Colonic mucosa (tissue), 4 donors: ENCODE data around the gene KRT17. TPM values are rescaled to one million over a fixed set of nuclear protein-coding genes. Genes with fewer than 3 reads are reported as not detected.
A peak's percentile ranks its signal among the peaks of the same experiment; 100 is the strongest.
"Not testable (repeated sequence)": the region's sequence is repeated elsewhere in the genome, so short reads cannot be mapped to it uniquely, and the experiment has no call there.

Experiments used
- DNase-seq: peaks from one replicate; pipeline ENCODE4 v3.0.0-alpha.2; 2020
- H3K27ac ChIP-seq: fragments of 200-600 bp; one replicate; pipeline ENCODE4 v1.8.0; 2021
- H3K27me3 ChIP-seq: fragments of 200-600 bp; one replicate; pipeline ENCODE4 v1.8.0; 2021
- H3K36me3 ChIP-seq: fragments of 200-600 bp; one replicate; pipeline ENCODE4 v1.8.0; 2021
- H3K4me1 ChIP-seq: fragments of 200-600 bp; one replicate; pipeline ENCODE4 v1.8.0; 2021; ENCODE audit warnings: mild to moderate bottlenecking
- H3K4me3 ChIP-seq: fragments of 200-600 bp; one replicate; pipeline ENCODE4 v1.8.0; 2021
- H3K9ac ChIP-seq, 2 donors: one replicate each; pipeline ENCODE4 v1.7.0; 2013; ENCODE audit warnings: control low read depth in 2 of 2, low read depth in 2 of 2, low read length in 2 of 2
- H3K9me3 ChIP-seq: fragments of 200-600 bp; one replicate; pipeline ENCODE4 v1.8.0; 2021
- intact Hi-C: fragments of 100-400 bp; cut with DNase I; formaldehyde crosslinking; loops from one replicate; pipeline ENCODE4 v1.14.1; 2022
- total RNA-seq, 2 donors: library from RNA; stranded (reverse); fragmentation: NEBNext Ultra II Directional in 1 of 2; extraction: Animal tissue kit (Norgen Biotek cat#: 25700) in 1 of 2; gene quantifications; one replicate each; pipeline ENCODE4 v1.2.1, GENCODE V29; 2021
- TF ChIP-seq, protein P1 (sequence below): fragments of 200-600 bp; IDR thresholded peaks from one replicate; pipeline ENCODE4 v1.8.0; 2022; ENCODE audit warnings: antibody characterized with exemption, mild to moderate bottlenecking
- donor health status: healthy.
- donor health status: DM: no; HTN: no; CAD: no.
- donor health status: DM: no; HTN: no; CAD: no.

KRT17 gene
- total RNA-seq, 2 donors from 2014 or later: 1.2 TPM; not detected in 1

DNA sequence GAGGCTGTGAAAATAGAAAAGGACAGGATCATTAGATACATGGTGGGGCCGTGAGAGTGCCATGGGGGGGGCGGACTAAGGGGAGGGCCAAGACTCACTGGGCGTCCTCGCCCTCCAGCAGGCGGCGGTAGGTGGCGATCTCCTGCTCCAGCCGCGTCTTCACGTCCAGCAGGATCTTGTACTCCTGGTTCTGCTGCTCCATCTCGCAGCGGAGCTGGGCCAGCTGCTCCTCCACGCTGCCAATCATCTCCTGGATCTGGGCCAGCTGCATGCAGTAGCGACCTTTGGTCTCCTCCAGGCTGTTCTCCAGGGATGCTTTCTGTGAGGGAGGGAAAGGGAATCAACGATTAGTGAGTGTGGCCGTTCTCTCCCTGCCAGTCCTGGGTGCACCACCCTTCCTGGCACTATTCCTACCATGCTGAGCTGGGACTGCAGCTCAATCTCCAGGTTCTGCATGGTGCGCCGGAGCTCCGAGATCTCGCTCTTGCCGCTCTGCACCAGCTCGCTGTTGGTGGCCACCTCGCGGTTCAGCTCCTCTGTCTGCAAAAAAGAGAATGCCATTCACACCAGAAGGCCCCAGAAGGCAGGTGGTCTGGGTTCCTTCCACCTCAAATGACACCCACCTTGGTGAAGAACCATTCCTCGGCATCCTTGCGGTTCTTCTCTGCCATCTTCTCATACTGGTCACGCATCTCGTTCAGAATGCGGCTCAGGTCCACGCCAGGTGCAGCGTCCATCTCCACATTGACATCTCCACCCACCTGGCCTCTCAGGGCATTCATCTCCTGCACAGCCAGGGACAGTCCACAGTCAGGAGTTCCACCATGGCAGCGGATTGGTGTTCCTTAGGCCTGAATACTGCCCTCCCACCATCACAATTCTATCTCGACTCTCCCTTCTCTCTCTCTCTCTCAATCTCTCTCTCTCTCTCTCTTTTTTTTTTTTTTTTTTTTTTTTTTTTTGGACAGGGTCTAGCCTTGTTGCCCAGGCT is 40.9 kb downstream of the KRT17 start:
- Histone ChIP-seq H3K27ac (no peak overlapping the region), H3K36me3 (no peaks in the 10 kb centered on the region), H3K27me3 (peaks cover 3% of the 10 kb centered on the region), H3K9me3 (no peaks in the 10 kb centered on the region), H3K4me3 (no peak overlapping the region), H3K9ac (no peak overlapping the region), H3K4me1 (no peaks in the 10 kb centered on the region)
- TF ChIP-seq, protein P1, sequence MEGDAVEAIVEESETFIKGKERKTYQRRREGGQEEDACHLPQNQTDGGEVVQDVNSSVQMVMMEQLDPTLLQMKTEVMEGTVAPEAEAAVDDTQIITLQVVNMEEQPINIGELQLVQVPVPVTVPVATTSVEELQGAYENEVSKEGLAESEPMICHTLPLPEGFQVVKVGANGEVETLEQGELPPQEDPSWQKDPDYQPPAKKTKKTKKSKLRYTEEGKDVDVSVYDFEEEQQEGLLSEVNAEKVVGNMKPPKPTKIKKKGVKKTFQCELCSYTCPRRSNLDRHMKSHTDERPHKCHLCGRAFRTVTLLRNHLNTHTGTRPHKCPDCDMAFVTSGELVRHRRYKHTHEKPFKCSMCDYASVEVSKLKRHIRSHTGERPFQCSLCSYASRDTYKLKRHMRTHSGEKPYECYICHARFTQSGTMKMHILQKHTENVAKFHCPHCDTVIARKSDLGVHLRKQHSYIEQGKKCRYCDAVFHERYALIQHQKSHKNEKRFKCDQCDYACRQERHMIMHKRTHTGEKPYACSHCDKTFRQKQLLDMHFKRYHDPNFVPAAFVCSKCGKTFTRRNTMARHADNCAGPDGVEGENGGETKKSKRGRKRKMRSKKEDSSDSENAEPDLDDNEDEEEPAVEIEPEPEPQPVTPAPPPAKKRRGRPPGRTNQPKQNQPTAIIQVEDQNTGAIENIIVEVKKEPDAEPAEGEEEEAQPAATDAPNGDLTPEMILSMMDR: no peak
- intact Hi-C loops: loop anchor here (10.0 kb wide), 1 partner anchor 61 kb away; no protein-coding TSS in a partner anchor
- peak; percentile 89 for DNase-seq

DNA sequence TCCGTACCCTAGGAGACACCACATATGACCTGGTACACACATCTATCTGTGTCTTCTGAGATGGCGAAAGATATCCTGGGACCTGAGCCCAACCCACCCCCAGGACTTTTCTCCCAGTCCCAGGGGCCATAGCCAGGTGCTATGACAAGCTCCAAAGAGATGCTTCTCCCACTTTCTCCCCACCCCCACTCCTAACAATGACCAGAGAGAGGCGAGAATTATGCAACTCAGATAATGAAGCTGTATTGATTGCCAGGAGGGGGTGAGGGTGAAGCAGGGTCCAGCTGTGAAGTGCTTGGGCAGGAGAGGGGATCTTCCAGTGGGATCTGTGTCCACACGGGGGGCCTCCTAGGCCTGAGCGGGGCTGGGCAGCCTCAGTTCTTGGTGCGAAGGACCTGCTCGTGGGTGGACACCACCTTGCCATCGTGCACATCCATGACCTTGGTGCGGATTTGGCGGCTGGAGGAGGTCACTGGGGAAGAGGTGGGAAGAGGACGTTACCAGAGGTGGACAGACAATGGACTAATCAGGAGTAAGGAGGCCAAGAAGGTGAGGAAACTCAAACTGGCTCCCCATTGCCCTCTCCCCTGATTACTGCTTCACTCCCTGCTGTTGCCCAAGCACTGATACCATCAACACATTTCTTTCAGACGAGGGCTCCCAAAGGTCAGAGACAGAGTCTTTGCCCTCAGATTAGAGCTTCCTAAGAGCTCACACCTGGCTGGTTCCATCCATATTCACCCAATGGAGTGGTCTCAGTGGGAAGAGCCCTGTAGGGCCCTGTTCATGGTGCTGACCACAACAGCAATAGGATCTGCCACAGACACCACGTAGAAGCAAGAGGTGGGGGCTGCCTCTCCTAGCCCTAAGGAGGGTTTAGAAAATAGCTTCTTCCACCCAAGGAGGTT is 42.1 kb downstream of the KRT17 start:
- not testable (repeated sequence) for H3K27ac ChIP-seq, H3K9ac ChIP-seq, H3K36me3 ChIP-seq, DNase-seq, H3K27me3 ChIP-seq, H3K9me3 ChIP-seq, H3K4me1 ChIP-seq, H3K4me3 ChIP-seq
- intact Hi-C loops: loop anchor here (10.0 kb wide), 1 partner anchor 62 kb away; no protein-coding TSS in a partner anchor

DNA sequence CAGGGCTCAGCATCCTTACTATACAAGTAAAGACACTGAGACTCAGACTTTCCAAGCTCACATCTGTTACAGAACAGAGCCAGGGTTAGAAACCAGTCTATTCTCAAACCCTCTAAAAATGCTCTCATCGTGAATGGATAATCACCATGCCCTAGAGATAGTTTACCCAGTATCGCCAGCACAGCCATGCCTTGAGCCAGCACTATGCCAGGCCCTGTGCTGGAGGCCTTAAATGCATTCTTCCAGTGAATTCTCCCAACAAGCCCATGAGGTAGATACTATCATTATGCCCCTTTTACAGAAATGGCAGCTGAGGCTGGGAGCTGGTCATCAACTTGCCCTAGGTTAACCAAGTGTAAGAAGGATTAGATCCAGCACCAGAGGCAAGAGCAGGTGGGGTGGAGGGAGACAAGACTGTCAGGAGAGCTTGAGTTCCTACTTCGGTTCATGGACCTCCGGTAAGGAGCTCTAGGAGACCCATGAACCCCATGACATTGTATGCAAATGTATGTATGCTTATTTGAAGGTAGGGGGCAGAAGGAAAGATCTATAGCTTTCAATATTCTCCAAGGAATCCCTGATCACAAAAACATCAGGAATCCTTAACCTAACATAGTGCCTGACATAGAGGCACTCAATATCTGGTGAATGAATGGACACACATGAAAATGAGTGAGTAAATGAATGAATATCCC is 42.9 kb downstream of the KRT17 start:
- Histone ChIP-seq H3K9ac (no peak overlapping the region), H3K4me1 (no peaks in the 10 kb centered on the region), H3K36me3 (no peaks in the 10 kb centered on the region), H3K4me3 (no peak overlapping the region), H3K9me3 (no peaks in the 10 kb centered on the region), H3K27ac (no peak overlapping the region), H3K27me3 (peaks cover 3% of the 10 kb centered on the region)
- intact Hi-C loops: loop anchor here (10.0 kb wide), 1 partner anchor 63 kb away; no protein-coding TSS in a partner anchor
- DNase-seq: no peak
- TF ChIP-seq, protein P1: no peak

DNA sequence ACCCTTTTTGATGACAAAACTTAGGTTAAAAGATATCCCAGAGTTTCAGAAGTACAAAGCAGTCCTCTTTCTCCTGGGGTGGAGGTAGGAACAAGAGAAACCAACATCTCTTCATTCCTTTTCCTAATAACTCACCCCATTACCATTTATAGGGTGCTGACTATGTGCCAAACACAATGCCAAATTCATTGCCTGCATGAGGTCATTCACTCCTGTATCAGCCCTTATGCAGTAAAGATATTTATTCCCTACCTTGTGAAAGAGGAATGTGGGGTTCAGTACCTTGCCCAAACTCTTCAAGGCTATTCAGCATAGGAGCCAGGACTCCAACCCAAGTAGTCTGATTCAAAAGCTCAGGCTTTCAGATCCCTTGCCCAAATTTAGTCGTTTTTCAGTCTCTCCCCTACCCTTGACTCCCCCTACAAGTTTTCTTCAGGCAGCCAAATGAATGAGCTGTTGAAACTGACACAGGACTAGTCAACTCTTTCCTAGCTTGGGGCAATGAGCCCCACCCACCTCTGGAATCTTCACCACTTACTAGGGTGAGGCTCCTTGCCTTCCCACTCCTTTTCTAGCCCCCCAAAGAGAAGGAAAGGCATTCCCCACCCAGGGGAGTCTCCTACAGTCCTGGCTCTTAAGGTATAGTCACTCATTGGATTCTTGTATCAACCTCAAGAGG is 43.5 kb downstream of the KRT17 start:
- Histone ChIP-seq H3K36me3 (no peaks in the 10 kb centered on the region), H3K27ac (no peak overlapping the region), H3K27me3 (peaks cover 3% of the 10 kb centered on the region), H3K9ac (no peak overlapping the region), H3K4me3 (no peak overlapping the region), H3K9me3 (no peaks in the 10 kb centered on the region), H3K4me1 (no peaks in the 10 kb centered on the region)
- TF ChIP-seq, protein P1: no peak
- intact Hi-C loops: loop anchor here (10.0 kb wide), 1 partner anchor 64 kb away; no protein-coding TSS in a partner anchor
- DNase-seq: no peak

DNA sequence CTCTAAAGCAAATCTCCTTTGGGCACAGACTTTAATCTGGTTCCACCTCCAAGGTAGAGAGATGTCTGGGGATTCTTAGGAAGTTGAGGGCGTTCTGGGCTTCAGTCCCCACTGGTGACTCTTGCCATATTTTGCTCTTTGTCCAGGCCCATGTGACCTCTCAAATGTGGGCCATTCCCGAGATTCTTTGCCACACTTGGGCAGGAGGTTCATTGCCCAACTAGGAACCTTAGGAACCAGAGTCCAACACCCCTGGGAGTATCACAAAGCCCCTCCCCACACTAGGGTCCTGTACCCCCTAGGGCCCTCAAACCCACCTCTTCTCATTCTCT is 44.2 kb downstream of the KRT17 start:
- H3K27me3 ChIP-seq: peaks cover 3% of the 10 kb centered on the region
- TF ChIP-seq, protein P1: no peak
- no peak overlapping the region for H3K27ac ChIP-seq
- no peaks in the 10 kb centered on the region for H3K4me1 ChIP-seq
- no peaks in the 10 kb centered on the region for H3K9me3 ChIP-seq
- no peak overlapping the region for H3K9ac ChIP-seq
- H3K4me3 ChIP-seq: no peak overlapping the region
- H3K36me3 ChIP-seq: no peaks in the 10 kb centered on the region
- DNase-seq: no peak
- intact Hi-C loops: loop anchor here (10.0 kb wide), 1 partner anchor 65 kb away; no protein-coding TSS in a partner anchor
